ENCODE results near the gene FHAD1.

FHAD1 gene

DNA sequence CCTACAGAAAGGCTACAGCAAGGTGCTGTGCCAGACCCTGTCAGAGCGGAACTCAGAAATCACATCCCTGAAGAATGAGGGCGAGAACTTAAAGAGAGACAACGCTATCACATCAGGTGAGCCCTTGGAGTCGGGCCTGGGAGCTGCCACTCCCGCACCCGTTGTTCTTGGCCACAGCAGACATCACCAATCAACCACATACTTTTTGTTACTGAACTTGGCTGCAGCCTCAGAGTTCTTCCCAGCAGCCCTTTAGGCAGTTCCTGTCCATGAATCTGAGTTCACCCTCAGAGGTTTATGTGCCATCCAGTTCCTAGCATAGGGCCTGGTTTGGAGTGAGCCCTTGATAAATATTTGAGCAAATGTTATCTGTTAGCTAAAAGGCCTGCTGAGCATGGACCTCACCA is 61.6 kb downstream of the FHAD1 start:
- no peak for DNase-seq

DNA sequence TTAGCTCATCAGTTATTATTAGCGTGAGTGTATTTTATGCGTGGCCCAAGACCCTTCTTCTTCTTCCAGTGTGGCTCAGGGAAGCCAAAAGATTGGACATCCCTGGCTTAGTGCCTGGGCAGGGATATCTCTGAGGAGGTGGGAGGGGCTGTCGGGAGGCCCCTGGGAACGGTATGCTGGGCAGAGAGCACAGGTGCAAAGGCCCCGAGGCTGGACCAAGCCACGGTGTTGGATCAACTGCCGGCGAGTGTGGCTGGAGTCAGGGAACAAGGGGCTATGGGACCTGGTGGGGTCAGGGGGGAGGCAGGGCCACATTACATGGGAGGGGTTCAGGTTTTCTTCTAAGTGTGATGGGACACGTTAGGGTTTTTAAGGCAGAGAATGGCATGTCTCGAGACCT is 62.7 kb downstream of the FHAD1 start:
- DNase-seq, result no peak

DNA sequence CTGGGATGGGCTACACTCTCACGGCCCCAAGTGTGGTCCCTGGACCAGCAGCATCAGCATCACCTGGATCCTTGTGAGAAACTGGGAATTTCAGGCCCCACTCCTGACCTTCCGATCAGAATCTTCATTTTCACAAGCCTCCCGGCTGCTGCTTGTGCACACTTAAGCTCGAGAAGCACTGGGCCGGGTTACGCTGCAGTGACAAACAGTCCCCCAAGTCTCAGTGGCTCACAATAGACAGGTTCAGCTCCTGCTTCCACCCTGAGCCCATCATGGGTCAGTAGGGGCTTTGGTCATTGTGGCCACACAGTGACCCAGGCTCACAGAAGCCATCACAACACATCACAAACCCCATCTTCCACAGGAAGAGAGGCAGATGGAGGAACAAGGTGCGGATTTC is 63.5 kb downstream of the FHAD1 start:
- DNase-seq, result no peak

DNA sequence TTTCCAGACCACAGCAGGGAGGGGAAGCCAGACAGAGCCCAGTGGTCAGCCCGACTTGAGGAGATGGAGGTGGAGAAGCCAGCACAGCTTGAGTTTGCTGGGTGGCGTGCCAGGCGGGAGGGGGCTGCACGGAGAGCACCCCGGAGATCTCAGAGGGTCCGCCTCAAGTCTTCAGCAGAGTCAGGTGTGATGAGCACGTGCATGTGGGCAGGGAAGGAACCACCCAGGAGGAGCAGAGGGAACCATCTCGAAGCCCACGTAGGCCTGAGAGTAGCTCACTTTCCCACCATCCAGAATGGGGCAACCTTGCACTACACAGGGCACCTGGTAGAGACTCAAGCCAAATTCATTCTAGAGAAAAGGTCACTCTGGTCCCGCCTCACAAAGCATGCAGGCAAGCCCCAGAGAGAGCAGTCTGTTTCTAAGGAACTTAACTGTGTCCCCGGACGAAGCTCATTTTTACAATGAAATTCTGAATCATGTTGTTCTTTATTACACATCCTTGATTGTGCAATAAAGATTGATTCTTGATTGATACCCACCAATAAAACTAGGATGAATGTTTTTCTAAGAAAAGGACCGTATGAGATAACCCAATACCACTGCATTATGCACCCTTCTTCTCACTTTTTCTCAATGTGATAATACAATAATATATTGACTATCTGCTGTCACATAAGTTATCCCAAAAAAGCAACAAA is 64.2 kb downstream of the FHAD1 start:
- no peak for DNase-seq

DNA sequence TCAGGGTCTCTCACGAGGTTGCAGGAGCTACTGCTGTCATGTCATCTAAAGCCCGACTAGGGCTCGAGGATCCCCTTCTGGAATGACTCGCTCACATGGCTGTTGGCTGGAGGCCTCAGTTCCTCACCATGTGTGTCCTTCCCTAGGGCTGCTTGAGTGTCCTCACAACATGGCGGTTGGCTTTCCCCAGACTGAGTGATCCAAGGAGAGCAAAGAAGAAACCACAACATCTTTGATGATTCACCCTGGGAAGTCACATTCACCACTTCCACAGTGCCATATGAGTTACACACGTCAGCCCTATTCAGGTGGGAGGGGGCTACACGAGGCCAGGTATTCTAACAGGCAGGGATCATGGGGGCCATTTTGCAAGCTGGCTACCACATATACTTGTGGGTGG is 64.9 kb downstream of the FHAD1 start:
- no peak for DNase-seq

DNA sequence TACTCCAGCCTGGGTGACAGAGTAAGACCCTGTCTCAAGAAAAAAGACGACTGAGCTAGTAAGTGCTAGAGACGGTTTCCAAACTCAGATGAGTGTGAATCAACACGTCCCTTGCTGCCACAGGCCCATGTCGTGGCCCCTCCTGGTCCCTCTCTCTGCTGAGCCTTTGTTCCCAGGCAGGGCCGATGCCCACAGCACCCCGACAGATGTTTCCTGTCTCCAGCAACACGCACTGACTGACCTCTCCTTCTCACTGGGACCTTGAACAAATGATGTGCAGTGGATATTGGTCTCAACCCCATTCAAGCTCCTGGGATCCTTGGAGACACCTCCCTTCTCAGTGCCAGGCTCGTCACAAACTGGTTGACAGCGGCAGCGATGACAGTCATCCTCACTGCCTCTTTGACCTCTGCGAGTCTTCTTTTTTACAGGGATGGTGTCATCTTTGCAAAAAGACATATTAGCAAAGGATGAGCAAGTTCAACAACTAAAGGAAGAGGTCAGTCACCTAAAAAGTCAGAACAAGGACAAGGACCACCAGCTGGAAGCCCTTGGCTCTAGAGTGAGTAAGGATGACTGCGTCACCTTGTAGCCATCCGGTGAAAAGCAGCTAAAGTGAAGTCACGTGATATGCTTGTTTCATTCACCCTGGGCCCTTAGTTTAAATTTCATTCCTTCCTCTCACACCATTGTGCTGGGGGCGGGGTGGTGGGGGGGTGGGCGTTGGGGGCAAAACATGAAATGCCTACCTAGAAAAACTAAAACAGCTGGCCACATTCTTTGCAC is 65.8 kb downstream of the FHAD1 start:
- DNase-seq, result no peak

DNA sequence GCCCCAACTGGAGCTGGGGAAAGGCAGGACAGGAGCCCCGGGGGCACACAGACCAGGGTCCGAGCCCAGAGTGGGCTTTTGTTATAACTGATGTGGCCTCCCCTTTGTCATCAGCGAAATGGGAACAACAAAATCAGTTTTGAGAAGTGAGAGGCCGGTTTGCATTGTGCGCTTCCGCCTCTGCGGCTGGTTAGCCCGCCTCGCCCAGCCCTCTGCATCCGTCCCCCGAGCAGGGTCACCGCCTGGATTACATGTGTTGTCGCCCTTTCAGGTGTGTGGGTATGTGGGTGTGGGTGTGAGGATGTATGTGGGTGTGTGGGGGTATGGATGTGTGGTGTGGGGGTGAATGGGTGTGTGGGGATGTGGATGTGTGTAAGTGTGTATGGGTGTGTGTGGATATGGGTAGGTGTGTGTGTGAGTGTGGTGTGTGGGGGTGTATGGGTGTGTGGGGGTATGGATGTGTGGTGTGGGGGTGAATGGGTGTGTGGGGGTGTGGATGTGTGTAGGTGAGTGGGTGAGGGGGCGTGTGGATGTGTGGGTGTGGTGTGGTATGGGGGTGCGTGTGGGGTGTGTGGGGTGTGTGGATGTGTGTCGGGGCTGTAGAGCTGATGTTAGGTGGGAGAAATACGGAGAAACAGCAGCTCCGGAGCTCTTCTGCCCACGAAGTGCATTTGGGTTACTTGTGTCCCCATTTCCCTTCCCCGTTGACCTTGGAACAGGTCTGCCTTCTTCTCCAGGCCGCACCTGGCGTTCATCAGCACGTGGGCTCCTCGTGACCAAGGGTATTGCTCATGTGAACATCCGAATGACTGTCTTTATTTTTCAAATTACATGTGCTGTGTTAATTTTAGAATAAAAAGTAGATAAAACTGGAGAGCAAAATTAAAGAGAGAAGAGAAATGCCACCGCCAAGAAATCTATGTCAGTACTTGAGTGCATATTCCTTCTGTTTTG is 67.6 kb downstream of the FHAD1 start:
- DNase-seq, result no peak

DNA sequence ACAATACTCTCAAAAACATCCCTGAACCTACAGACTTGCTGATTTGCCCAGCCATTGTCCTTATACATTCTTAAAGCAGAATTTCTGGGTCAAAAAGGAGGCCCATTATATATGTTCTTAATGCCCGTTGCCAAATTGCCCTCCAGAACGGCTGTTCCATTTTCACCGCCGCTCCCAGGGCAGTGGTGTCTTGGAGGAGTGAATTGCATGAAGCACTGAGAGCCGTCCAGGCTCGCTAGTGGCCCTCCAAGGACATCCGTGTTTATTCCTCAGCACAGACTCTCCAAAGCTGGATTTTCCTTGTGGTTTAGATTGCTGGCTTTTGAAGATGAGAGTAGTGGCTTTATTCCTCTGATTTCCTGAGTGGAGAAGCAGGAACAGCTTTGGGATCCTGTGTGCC is 68.8 kb downstream of the FHAD1 start:
- no peak for DNase-seq

DNA sequence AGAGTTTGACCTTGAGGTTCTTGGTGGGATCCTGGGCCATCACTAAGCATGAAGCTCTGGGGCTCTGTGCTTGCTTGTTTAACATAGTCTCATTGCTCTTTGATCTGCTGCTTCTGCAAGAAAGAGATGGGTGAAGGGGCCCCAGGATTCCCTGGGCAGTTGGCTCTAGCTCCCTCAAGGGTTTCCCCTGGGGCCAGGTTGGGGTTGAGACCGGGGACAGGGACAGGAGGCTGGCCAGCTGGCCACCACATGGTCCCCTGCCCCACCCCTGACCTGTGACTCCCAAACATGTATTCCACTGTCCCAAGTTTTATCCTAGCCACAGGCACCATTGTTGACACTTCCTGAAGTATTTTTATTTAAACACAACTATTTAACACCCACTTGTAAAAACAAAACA is 69.5 kb downstream of the FHAD1 start:
- DNase-seq, result no peak

DNA sequence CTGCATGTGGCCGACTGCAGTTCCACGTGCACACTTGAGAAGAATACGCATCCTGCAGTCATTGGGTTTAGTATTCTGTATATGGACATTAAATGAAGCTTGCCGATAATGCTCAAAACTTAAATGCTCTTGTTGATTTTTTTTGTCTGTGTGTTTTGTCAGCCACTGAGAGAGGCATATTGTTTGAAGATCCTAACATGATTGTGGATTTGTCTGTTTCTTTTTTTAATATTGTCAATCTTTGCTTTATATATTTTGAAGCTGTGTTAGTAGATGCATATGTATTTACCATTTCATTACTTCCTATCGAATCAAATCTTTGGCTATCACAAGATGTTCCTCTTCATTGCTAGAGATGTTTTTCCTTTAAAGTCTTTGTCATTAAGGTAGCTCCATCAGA is 73.2 kb downstream of the FHAD1 start:
- no peak for DNase-seq

DNA sequence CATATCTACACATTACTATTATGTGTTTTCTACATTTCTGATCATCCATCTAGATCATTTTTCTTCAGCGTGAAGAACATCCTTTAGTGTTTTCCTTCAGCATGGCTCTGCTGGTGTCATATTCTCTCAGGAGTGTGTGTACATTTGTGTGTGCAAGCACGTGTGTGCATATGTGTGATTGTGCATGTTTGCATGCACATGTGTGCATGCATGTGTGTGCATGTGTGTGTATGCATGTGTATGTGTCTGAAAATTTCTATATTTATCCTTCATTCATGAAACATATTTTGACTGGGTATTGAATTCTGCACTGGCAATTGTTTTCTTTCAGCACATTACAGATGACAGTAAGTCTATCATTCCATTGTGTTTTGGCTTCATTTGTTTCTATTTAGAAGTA is 74.6 kb downstream of the FHAD1 start:
- DNase-seq, result no peak

DNA sequence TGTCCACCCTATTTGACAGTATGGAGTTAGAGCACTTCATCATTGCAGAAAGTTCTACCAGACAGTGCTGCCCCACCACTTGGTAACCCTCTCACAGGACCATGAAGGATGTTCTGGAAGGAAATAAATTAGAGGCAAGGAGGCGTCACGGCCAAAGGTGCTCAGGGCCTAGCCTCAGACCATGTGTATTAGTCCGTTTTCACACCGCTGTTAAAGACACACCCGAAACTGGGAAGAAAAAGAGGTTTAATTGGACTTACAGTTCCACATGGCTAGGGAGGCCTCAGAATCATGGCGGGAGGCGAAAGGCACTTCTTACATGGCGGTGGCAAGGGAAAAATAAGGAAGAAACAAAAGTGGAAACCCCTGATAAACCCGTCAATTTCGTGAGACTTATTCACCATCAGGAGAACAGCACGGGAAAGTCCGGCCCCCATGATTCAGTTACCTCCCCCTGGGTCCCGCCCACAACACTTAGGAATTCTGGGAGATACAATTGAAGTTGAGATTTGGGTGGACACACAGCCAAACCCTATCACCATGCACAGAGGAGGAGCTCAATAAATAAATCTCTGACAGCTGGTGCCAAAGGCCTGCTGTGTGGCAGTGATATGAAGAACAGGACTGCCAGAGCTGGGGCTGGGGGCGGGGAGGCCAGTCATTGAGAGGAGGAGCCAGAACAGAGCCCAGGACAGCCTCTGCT is 75.8 kb downstream of the FHAD1 start:
- DNase-seq, result no peak

DNA sequence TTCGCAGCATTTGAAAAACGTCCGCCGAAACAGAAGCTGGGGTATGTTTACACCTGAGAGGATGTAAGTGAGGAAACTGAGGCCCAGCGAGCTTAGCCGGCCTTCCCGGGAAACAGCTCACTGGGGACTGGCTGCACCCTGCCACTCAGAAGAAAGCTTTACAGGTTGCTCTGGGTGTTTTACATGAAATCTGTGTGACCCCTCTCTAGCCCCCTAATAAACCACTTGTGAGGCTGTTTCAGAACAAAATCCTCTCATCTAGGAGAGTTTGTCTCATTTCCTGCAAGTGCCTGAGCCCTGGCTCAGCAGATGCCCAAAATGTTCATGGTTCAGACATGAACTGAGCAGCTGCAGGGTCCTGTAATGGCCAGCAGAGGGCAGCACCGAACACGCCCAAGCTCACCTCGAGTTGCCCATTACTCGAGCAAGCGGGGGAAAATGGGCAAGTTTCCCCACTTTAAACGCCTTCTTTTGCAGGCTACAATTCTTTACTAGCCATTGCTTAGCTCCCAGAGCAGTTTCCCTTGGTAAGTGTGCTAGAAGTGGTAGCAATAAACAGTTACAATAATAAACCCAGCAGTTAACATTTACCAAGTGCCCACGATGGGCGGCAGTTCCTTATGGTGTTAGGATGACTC is 76.4 kb downstream of the FHAD1 start:
- DNase-seq, result no peak

DNA sequence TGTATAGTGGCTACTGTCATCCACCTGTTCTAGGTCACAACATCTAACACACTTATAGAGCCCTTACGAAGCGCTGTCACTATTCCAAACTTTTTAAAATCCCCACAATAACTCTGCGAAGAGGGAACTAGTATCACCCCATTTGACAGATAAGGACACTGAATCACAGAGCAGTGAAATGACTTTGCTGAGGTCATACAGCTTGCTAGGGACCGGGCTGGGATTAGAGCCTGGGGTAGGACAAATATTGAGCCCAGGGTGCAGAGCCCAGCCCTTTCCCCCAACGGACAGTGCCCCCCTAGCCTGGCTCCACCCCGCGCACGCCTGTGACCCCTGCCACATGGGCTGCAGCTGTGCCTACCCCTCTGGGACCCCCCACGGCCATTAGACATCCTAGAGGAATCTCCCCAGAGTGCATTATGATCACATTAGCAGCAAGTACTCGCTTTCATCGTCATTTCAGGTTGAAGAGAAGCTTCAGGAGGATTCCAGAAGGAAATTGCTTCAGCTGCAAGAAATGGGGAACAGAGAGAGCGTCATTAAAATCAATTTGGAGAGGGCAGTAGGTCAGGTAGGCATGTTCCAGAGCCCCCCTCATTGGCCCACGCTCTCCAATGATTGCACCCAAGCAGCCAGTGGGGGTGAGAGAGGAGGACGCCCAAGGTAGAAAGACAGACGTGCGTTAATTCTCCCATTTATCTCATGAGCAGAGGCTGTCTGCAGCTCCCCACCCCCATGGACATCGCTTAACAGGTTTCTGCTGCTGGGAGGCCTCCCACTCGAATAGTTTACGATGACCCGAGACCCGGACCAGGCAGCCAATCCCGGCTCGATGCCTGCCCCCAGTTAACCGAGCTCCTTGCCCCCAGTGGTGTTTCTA is 77.2 kb downstream of the FHAD1 start:
- DNase-seq, result no peak

DNA sequence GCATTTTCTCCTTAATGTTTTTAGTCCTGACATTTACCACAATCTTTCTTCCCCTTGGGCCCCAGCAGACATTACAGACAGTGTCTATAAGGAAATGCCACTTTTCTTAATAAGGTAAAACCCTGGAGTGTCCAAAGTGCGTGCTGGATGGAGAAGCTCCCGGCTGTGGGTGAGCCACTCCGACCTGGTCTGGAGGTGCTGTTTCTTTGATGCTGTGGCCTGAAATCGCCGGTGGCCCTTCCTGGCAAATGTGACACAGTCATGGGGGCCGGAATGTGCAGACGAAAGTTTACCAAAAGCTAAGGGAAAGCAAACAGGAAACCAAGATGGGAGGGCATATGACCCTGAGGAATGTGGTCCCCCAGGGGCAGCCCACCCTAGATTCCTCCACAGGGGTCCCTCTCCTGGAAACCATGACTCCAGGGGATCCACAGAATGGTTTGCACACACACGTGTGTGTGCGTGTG is 77.9 kb downstream of the FHAD1 start:
- DNase-seq, result no peak

DNA sequence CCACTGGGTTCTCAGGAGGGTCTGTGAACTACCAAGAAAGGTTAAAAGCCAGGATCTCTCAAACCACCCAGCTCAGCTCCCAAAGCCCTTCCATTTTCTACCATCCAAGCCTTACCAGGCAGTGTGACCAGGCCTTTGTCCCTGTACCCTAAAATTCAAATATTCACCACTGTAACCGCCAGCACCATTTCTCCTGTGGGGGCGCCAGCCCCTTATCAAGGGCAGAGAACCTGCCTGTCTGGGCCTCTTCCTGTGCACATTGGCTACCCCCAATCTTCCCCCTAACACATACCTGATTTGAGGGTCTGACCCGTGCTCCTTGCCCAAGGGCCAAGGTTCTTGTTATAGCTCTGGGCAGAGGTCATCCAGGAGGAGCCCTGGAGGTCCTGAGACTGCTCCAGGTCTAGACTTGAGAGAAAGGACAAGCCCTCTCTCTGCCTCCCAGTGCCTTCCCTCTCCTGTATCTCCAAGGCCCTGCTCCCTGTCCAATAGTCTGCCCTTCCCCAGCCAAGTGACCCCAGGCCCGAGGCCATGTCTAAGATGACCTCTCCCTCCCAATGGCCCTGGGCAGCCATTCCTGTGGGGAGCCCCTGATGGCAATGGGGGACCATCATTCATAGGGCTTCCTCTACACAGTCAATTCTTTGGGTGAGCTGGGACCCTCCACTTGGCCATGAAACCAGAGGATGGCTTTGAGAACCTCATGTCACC is 78.5 kb downstream of the FHAD1 start:
- DNase-seq, result no peak

DNA sequence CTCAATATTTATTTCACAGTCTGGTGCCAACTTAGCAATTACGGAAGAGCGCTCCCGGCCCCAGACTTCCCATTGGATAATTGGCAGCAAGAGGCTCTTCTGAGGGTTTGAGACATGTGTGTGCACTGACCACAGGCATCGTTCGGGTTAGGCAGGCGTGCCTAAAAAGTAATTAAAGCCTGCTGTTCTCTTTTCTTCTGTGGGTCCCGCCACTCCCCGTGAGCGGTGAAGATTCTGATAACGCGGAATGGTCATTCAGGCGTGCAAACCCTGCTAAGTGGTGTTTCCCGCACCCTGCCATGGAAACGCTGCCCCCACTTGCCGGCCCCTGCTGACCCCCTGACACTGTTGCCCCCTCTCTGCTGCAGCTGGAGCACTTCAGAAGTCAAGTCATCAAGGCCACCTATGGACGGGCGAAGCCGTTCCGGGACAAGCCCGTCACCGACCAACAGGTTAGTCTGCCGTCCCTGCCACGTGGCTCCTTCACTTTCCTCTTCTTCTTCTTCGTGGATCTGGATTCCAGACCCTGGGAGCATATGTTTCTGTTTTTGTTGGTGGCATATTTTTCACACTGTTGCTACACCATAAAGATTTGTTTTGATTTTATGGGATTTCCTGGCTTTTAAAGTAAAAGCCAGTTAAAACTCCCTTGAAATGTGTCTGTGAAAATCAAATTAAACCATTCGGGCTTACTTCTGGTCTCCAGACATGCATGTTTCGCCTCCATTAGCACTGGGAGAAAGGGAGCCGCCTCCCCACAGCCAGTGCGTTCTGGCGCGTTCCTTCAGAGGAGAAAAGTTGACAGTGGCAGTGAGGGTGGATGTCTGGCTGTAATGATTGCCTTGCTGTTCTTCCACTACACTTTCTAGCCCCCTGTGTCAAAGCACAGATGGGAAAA is 79.9 kb downstream of the FHAD1 start:
- no peak for DNase-seq

DNA sequence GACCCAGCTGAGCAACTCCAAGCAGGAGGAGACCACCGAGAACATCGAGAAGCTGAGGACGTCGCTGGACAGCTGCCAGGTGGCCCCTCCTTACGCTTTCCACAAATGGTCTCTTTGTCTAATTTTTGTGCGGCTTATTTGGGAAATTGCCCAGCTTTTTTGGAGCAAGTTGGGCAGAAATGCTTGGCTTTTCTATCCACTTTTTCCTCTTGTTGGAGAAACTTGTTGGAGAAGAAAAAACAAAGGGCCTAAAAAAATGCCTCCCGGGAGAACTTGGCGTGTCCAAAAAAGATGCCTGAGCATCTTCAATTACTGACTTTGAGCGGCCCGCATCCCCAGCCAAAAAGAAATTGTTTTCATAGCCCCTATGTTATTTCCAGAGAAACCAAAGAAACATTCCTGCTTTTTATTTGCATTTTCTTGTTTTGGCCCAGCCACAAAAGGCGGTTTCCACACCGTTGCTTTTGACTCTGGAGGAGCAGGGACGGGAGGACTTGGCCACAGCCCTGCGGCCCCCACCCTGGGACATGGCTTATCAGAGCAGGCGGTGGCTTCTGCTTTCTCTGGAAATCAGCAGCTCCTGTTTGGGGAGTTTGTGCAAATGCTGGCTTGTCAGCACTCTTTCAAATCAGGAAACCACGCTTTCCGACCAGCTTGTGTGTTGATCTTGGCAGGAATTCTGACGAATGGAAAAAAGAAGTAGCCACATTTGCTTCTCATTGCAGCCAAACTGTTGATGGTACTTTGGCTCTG is 81.5 kb downstream of the FHAD1 start:
- DNase-seq, result no peak
